PC-3 (cell line): ENCODE results near the gene DISC1.

Experiments
- CTCF ChIP-seq: fragments of 300-600 bp; sonication (generic); conservative IDR thresholded peaks from 2 replicates; pipeline ENCODE4 v1.5.1; 2017; ENCODE audit warnings: antibody characterized with exemption, low read depth, mild to moderate bottlenecking, low read length
- EZH2 ChIP-seq: fragments of 300-600 bp; sonication (generic); IDR thresholded peaks from one replicate; pipeline ENCODE4 v1.6.1; 2017; ENCODE audit warnings: antibody characterized with exemption, mild to moderate bottlenecking, low read length; ENCODE audit not compliant: unreplicated experiment
- EZH2phosphoT487 ChIP-seq: fragments of 300-600 bp; sonication (generic); IDR thresholded peaks from 2 replicates; pipeline ENCODE4 v1.6.1; 2018; ENCODE audit warnings: mild to moderate bottlenecking, antibody characterized with exemption, low read length, borderline replicate concordance

- TF ChIP-seq CTCF (no peak), EZH2 (no peak), EZH2phosphoT487 (no peak)
These were observed 330.8 kb downstream of the DISC1 start for GRCh38 chr1:231957359-231957758.
